T follicular helper cell (primary cell): ENCODE measurements around the gene ADAMTS9.

Experiments
- DNase-seq: peaks from one replicate; pipeline ENCODE4 v3.0.0-alpha.2; 2020; ENCODE audit warnings: low read depth

The ADAMTS9 gene

GRCh38 chr3:64620020-64620419 lies 67.8 kb downstream of the ADAMTS9 start:
- no peak for DNase-seq

- no peak for DNase-seq
Measured at GRCh38 chr3:64619216-64619615, 68.6 kb downstream of the ADAMTS9 start.

- no peak for DNase-seq
Measured at GRCh38 chr3:64617610-64618009, 70.2 kb downstream of the ADAMTS9 start.

- no peak for DNase-seq
Measured at GRCh38 chr3:64616953-64617352, 70.8 kb downstream of the ADAMTS9 start.

GRCh38 chr3:64612916-64613526 lies 74.8 kb downstream of the ADAMTS9 start:
- DNase-seq: no peak

GRCh38 chr3:64612082-64612860 lies 75.5 kb downstream of the ADAMTS9 start:
- no peak for DNase-seq

GRCh38 chr3:64608741-64609140 lies 79.1 kb downstream of the ADAMTS9 start:
- DNase-seq: no peak

GRCh38 chr3:64607032-64607551 lies 80.7 kb downstream of the ADAMTS9 start:
- no peak for DNase-seq

GRCh38 chr3:64604313-64604712 lies 83.5 kb downstream of the ADAMTS9 start:
- no peak for DNase-seq

- DNase-seq: no peak
Measured at GRCh38 chr3:64601824-64602223, 86.0 kb downstream of the ADAMTS9 start.

- DNase-seq: no peak
Measured at GRCh38 chr3:64600246-64600950, 87.4 kb downstream of the ADAMTS9 start.

- no peak for DNase-seq
Measured at GRCh38 chr3:64599651-64600050, 88.1 kb downstream of the ADAMTS9 start.

GRCh38 chr3:64595253-64595694 lies 92.5 kb downstream of the ADAMTS9 start:
- no peak for DNase-seq

GRCh38 chr3:64594134-64594533 lies 93.7 kb downstream of the ADAMTS9 start:
- DNase-seq: no peak

- DNase-seq: no peak
Measured at GRCh38 chr3:64593350-64593749, 94.5 kb downstream of the ADAMTS9 start.

- no peak for DNase-seq
Measured at GRCh38 chr3:64591615-64592014, 96.2 kb downstream of the ADAMTS9 start.

- no peak for DNase-seq
Measured at GRCh38 chr3:64588380-64588779, 99.4 kb downstream of the ADAMTS9 start.

- no peak for DNase-seq
Measured at GRCh38 chr3:64586952-64587351, 100.8 kb downstream of the ADAMTS9 start.

- no peak for DNase-seq
Measured at GRCh38 chr3:64584179-64584578, 103.6 kb downstream of the ADAMTS9 start.

- no peak for DNase-seq
Measured at GRCh38 chr3:64578797-64579196, 109.0 kb downstream of the ADAMTS9 start.

- DNase-seq: no peak
Measured at GRCh38 chr3:64578062-64578770, 109.6 kb downstream of the ADAMTS9 start.

- DNase-seq: no peak
Measured at GRCh38 chr3:64576211-64576775, 111.5 kb downstream of the ADAMTS9 start.
